Thyroid gland (tissue), 4 donors: Measurements from ENCODE around the gene GPSM1.

ENCODE experiments used
- CTCF ChIP-seq, 6 experiments: fragments of 200-600 bp in 3 of 6; fragments of 450-650 bp in 3 of 6; sonication (generic) in 3 of 6; IDR thresholded peaks; one replicate each; pipeline ENCODE4 v1.5.1; 2016 to 2019; ENCODE audit warnings: antibody characterized with exemption in 6 of 6, mild to moderate bottlenecking in 2 of 6, inconsistent platforms in 1 of 6, moderate library complexity in 1 of 6
- POLR2A ChIP-seq, 2 donors: fragments of 450-650 bp; IDR thresholded peaks; one replicate each; pipeline ENCODE4 v1.6.1; 2017; ENCODE audit warnings: antibody characterized with exemption in 2 of 2, mild to moderate bottlenecking in 2 of 2, moderate library complexity in 1 of 2

GRCh38 chr9:136401173-136401922 lies 74.0 kb downstream of the GPSM1 start:
- no peak for TF ChIP-seq CTCF (IDR thresholded peaks at IDR 0.05)
- TF ChIP-seq POLR2A (IDR thresholded peaks at IDR 0.05), result no peak
